GM21529 (cell line): ENCODE results near the gene TMEM130.
A peak's percentile ranks its signal among the peaks of the same experiment; 100 is the strongest.

Experiments
- ATAC-seq: cut with Tn5 transposase; IDR thresholded peaks from one replicate; pipeline ENCODE4 v1.9.1; 2021; ENCODE audit not compliant: unreplicated experiment

Gene TMEM130

GRCh38 chr7:98869597-98870120 is at the start of gene TMEM130:
TMEM130 (minus strand) TSS chr7:98870014; CDS start chr7:98869861, 153 bp downstream.
- peak; percentile 14 for ATAC-seq

GRCh38 chr7:98917331-98917730 is 47.5 kb upstream of the TMEM130 start:
- ATAC-seq, result no peak

GRCh38 chr7:98913612-98914011 is 43.8 kb upstream of the TMEM130 start:
- no peak for ATAC-seq

GRCh38 chr7:98913026-98913425 is 43.2 kb upstream of the TMEM130 start:
- no peak for ATAC-seq

- no peak for ATAC-seq
Measured at GRCh38 chr7:98911916-98912315, 42.1 kb upstream of the TMEM130 start.

GRCh38 chr7:98910427-98910826 is 40.6 kb upstream of the TMEM130 start:
- no peak for ATAC-seq

GRCh38 chr7:98909487-98909886 is 39.7 kb upstream of the TMEM130 start:
- no peak for ATAC-seq

GRCh38 chr7:98908585-98908984 is 38.8 kb upstream of the TMEM130 start:
- ATAC-seq, result no peak

- no peak for ATAC-seq
Measured at GRCh38 chr7:98907570-98907969, 37.8 kb upstream of the TMEM130 start.

- no peak for ATAC-seq
Measured at GRCh38 chr7:98903246-98903645, 33.4 kb upstream of the TMEM130 start.

- no peak for ATAC-seq
Measured at GRCh38 chr7:98902523-98902922, 32.7 kb upstream of the TMEM130 start.

- ATAC-seq, result no peak
Measured at GRCh38 chr7:98900815-98901214, 31.0 kb upstream of the TMEM130 start.

- no peak for ATAC-seq
Measured at GRCh38 chr7:98899816-98900215, 30.0 kb upstream of the TMEM130 start.

- ATAC-seq, result no peak
Measured at GRCh38 chr7:98892609-98893008, 22.8 kb upstream of the TMEM130 start.

GRCh38 chr7:98887038-98887437 is 17.2 kb upstream of the TMEM130 start:
- no peak for ATAC-seq

- no peak for ATAC-seq
Measured at GRCh38 chr7:98884416-98884815, 14.6 kb upstream of the TMEM130 start.

- ATAC-seq, result no peak
Measured at GRCh38 chr7:98881561-98882315, 11.9 kb upstream of the TMEM130 start.

GRCh38 chr7:98880485-98880884 is 10.7 kb upstream of the TMEM130 start:
- no peak for ATAC-seq

GRCh38 chr7:98879979-98880315 is 10.1 kb upstream of the TMEM130 start:
- no peak for ATAC-seq

GRCh38 chr7:98879198-98879978 is 9.6 kb upstream of the TMEM130 start:
- ATAC-seq, result peak; percentile 84

GRCh38 chr7:98878365-98879197 is 8.8 kb upstream of the TMEM130 start, which contains the start of gene TRRAP:
TRRAP (plus strand) TSS chr7:98878532; CDS start chr7:98881151, 2,619 bp downstream.
- peak; percentile 65 for ATAC-seq
